WTC11 (cell line): ENCODE data around the gene CAPN1. TPM values are rescaled to one million over a fixed set of nuclear protein-coding genes. Genes with fewer than 3 reads are reported as not detected.

ENCODE experiments used
- ATAC-seq: fragments of 200-7000 bp; cut with Tn5 transposase; 2 replicates; pipeline ENCODE4 v1.10.0; 2021; ENCODE audit warnings: mild to moderate bottlenecking, moderate library complexity
- CTCF ChIA-PET: fragments of 300-600 bp; sonication (Branson Sonifier 250); formaldehyde crosslinking; loops from one replicate; lab custom pipeline; 2021; ENCODE audit warnings: antibody characterized with exemption; lab: Charles Lee
- POLR2A ChIA-PET: fragments of 350-600 bp; sonication (Branson Sonifier 250); formaldehyde crosslinking; loops from one replicate; lab custom pipeline; 2021; ENCODE audit warnings: antibody characterized with exemption; lab: Charles Lee
- DNase-seq: peaks from one replicate; pipeline ENCODE4 v3.0.0; 2021; ENCODE audit warnings: low spot score
- H3K27ac Mint-ChIP-seq: 2 replicates; pipeline ENCODE4 v1.8.0; 2021; ENCODE audit warnings: mixed read lengths
- H3K27me3 Mint-ChIP-seq: 2 replicates; pipeline ENCODE4 v1.8.0; 2021; ENCODE audit warnings: low read depth, mild to moderate bottlenecking, moderate library complexity, mixed read lengths
- H3K36me3 Mint-ChIP-seq: 2 replicates; pipeline ENCODE4 v1.8.0; 2021; ENCODE audit warnings: mixed read lengths
- H3K4me1 Mint-ChIP-seq: 2 replicates; pipeline ENCODE4 v1.8.0; 2022; ENCODE audit warnings: mixed read lengths
- H3K4me3 Mint-ChIP-seq: 2 replicates; pipeline ENCODE4 v1.8.0; 2021; ENCODE audit warnings: mild to moderate bottlenecking, moderate library complexity, mixed read lengths
- H3K9me3 Mint-ChIP-seq: 2 replicates; pipeline ENCODE4 v1.8.0; 2021; ENCODE audit warnings: mixed read lengths
- ATF1 ChIP-seq: sonication (generic); formaldehyde crosslinking; IDR thresholded peaks from 2 replicates; pipeline ENCODE4 v1.8.1; 2023; ENCODE audit warnings: mild to moderate bottlenecking, moderate library complexity, missing genetic modification reagents
- ELF4 ChIP-seq: sonication (generic); formaldehyde crosslinking; IDR thresholded peaks from 2 replicates; pipeline ENCODE4 v1.8.1; 2022; ENCODE audit warnings: low read depth, mild to moderate bottlenecking, moderate library complexity, missing genetic modification reagents
- ESRRA ChIP-seq: sonication (generic); formaldehyde crosslinking; IDR thresholded peaks from 2 replicates; pipeline ENCODE4 v1.8.1; 2022; ENCODE audit warnings: mild to moderate bottlenecking, missing genetic modification reagents, borderline replicate concordance
- MXD4 ChIP-seq: fragments of 250-450 bp; sonication (Bioruptor Pico); IDR thresholded peaks from 2 replicates; pipeline ENCODE4 v1.8.0; 2021; ENCODE audit warnings: mild to moderate bottlenecking, moderate library complexity, borderline replicate concordance
- NFYB ChIP-seq: sonication (generic); formaldehyde crosslinking; conservative IDR thresholded peaks from 2 replicates; pipeline ENCODE4 v1.8.0; 2022; ENCODE audit warnings: low read depth, missing genetic modification reagents
- SP1 ChIP-seq: sonication (generic); formaldehyde crosslinking; conservative IDR thresholded peaks from 2 replicates; pipeline ENCODE4 v1.8.1; 2022; ENCODE audit warnings: missing genetic modification reagents
- ZNF263 ChIP-seq: sonication (generic); formaldehyde crosslinking; IDR thresholded peaks from 2 replicates; pipeline ENCODE4 v1.8.1; 2022; ENCODE audit warnings: low read depth, mild to moderate bottlenecking, moderate library complexity, missing genetic modification reagents
- ZNF396 ChIP-seq: fragments of 250-450 bp; sonication (Bioruptor Pico); IDR thresholded peaks from 2 replicates; pipeline ENCODE4 v1.8.0; 2021; ENCODE audit warnings: mild to moderate bottlenecking, moderate library complexity, borderline replicate concordance
- total RNA-seq: library from RNA; stranded (reverse); gene quantifications from 3 replicates; pipeline ENCODE4 v1.2.3, GENCODE V29; 2021
- TF ChIP-seq, protein P1 (sequence below): fragments of 250-450 bp; sonication (Bioruptor Pico); IDR thresholded peaks from 2 replicates; pipeline ENCODE4 v1.9.0; 2021; ENCODE audit warnings: mild to moderate bottlenecking, borderline replicate concordance
- TF ChIP-seq, protein P2 (sequence below): fragments of 250-450 bp; sonication (Bioruptor Pico); IDR thresholded peaks from 2 replicates; pipeline ENCODE4 v1.9.0; 2021; ENCODE audit warnings: moderate library complexity, mild to moderate bottlenecking, inconsistent platforms, borderline replicate concordance
- TF ChIP-seq, protein P3 (sequence below): sonication (generic); formaldehyde crosslinking; IDR thresholded peaks from 2 replicates; pipeline ENCODE4 v1.8.1; 2022; ENCODE audit warnings: low read depth, missing genetic modification reagents, borderline replicate concordance
- TF ChIP-seq, protein P4 (sequence below): sonication (generic); formaldehyde crosslinking; IDR thresholded peaks from 2 replicates; pipeline ENCODE4 v1.8.0; 2023; ENCODE audit warnings: missing genetic modification reagents
- TF ChIP-seq, protein P5 (sequence below): sonication (generic); formaldehyde crosslinking; IDR thresholded peaks from 2 replicates; pipeline ENCODE4 v1.8.1; 2022; ENCODE audit warnings: missing genetic modification reagents, borderline replicate concordance
- TF ChIP-seq, protein P6 (sequence below): fragments of 250-450 bp; sonication (Bioruptor Pico); IDR thresholded peaks from 2 replicates; pipeline ENCODE4 v1.9.0; 2021; ENCODE audit warnings: mild to moderate bottlenecking

CAPN1 gene
- total RNA-seq, 1 experiment from 2014 or later, result 257 TPM

DNA sequence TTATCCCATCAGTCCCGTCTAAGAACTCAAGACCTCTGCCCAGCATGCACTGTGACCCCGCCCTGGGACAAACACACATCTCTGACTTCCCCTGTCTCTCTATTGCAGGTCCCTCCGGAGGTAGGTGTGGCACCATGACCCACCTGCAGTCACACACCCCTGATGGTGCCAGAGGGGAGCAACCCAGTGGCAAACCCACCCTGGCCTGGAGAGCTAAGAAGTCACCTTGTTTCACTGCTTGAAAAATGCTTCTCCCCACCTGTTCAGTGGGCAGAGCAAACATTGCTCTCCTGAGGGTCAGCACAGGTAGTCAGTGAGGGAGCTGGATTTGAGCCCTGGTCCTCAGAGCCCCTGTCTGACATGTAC, 23.9 kb downstream of the CAPN1 start (continued):
- no peak for TF ChIP-seq SP1

DNA sequence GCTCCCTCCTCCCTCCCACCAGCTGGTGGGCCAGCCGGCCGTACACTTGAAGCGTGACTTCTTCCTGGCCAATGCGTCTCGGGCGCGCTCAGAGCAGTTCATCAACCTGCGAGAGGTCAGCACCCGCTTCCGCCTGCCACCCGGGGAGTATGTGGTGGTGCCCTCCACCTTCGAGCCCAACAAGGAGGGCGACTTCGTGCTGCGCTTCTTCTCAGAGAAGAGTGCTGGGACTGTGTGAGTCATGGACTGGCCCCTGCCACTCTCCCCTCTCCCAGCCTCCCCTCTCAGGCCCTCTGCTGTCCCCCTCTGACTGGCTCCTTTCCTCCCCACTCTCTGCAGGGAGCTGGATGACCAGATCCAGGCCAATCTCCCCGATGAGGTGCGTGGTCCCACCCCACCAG, 24.7 kb downstream of the CAPN1 start:
- H3K4me3 Mint-ChIP-seq, result no peak overlapping the region
- H3K9me3 Mint-ChIP-seq, result no peaks in the 10 kb centered on the region
- CTCF ChIA-PET, result interaction anchor here (0.7 to 6.3 kb wide), 6 partner anchors 7 to 67 kb away, joined by 3 to 82 read pairs (median 4); partner anchors contain the start of gene CAPN1
- H3K27me3 Mint-ChIP-seq, result no peaks in the 10 kb centered on the region
- H3K4me1 Mint-ChIP-seq, result peaks cover 19% of the 10 kb centered on the region
- H3K27ac Mint-ChIP-seq, result 0 out of 2 replicates have a peak overlapping the region, but pooled peaks have one; percentile 65
- no peak for DNase-seq
- ATAC-seq, result no peak
- H3K36me3 Mint-ChIP-seq, result peaks cover 41% of the 10 kb centered on the region
- POLR2A ChIA-PET, result no interaction called here
- TF ChIP-seq ZNF396 (CRISPR knock-in tag), result no peak
- no peak for TF ChIP-seq ATF1 (CRISPR knock-in tag)

DNA sequence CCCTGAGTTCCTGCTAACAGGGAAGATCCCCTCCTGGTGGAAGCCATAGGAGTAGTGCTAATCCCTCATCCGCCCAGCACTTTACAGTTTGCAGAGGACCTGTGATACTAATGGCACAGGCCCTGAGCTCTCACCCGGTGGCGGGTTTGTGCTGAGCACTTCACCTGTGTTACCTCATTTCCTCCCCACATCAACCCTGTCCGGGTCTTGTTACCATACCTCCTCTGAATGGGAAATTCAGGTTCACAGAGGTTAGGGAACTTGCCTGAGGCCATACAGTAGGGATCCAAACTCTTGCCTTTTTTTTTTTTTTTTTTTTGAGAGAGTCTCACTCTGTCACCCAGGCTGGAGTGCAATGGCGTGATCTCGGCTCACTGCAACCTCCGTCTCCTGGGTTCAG, 25.2 kb downstream of the CAPN1 start:
- ATAC-seq (no peak), DNase-seq (no peak)
- TF ChIP-seq, protein P1, sequence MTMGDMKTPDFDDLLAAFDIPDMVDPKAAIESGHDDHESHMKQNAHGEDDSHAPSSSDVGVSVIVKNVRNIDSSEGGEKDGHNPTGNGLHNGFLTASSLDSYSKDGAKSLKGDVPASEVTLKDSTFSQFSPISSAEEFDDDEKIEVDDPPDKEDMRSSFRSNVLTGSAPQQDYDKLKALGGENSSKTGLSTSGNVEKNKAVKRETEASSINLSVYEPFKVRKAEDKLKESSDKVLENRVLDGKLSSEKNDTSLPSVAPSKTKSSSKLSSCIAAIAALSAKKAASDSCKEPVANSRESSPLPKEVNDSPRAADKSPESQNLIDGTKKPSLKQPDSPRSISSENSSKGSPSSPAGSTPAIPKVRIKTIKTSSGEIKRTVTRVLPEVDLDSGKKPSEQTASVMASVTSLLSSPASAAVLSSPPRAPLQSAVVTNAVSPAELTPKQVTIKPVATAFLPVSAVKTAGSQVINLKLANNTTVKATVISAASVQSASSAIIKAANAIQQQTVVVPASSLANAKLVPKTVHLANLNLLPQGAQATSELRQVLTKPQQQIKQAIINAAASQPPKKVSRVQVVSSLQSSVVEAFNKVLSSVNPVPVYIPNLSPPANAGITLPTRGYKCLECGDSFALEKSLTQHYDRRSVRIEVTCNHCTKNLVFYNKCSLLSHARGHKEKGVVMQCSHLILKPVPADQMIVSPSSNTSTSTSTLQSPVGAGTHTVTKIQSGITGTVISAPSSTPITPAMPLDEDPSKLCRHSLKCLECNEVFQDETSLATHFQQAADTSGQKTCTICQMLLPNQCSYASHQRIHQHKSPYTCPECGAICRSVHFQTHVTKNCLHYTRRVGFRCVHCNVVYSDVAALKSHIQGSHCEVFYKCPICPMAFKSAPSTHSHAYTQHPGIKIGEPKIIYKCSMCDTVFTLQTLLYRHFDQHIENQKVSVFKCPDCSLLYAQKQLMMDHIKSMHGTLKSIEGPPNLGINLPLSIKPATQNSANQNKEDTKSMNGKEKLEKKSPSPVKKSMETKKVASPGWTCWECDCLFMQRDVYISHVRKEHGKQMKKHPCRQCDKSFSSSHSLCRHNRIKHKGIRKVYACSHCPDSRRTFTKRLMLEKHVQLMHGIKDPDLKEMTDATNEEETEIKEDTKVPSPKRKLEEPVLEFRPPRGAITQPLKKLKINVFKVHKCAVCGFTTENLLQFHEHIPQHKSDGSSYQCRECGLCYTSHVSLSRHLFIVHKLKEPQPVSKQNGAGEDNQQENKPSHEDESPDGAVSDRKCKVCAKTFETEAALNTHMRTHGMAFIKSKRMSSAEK, result no peak
- no peak for TF ChIP-seq NFYB (CRISPR knock-in tag)
- TF ChIP-seq, protein P2, sequence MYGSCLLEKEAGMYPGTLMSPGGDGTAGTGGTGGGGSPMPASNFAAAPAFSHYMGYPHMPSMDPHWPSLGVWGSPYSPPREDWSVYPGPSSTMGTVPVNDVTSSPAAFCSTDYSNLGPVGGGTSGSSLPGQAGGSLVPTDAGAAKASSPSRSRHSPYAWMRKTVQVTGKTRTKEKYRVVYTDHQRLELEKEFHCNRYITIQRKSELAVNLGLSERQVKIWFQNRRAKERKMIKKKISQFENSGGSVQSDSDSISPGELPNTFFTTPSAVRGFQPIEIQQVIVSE (CRISPR knock-in tag), result no peak
- no peak for TF ChIP-seq ESRRA (CRISPR knock-in tag)
- no peak for TF ChIP-seq ZNF263 (CRISPR knock-in tag)
- TF ChIP-seq, protein P3, sequence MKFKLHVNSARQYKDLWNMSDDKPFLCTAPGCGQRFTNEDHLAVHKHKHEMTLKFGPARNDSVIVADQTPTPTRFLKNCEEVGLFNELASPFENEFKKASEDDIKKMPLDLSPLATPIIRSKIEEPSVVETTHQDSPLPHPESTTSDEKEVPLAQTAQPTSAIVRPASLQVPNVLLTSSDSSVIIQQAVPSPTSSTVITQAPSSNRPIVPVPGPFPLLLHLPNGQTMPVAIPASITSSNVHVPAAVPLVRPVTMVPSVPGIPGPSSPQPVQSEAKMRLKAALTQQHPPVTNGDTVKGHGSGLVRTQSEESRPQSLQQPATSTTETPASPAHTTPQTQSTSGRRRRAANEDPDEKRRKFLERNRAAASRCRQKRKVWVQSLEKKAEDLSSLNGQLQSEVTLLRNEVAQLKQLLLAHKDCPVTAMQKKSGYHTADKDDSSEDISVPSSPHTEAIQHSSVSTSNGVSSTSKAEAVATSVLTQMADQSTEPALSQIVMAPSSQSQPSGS (CRISPR knock-in tag), result no peak
- TF ChIP-seq, protein P4, sequence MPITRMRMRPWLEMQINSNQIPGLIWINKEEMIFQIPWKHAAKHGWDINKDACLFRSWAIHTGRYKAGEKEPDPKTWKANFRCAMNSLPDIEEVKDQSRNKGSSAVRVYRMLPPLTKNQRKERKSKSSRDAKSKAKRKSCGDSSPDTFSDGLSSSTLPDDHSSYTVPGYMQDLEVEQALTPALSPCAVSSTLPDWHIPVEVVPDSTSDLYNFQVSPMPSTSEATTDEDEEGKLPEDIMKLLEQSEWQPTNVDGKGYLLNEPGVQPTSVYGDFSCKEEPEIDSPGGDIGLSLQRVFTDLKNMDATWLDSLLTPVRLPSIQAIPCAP (CRISPR knock-in tag), result no peak
- CTCF ChIA-PET, result interaction anchor here (0.7 to 6.3 kb wide), 7 partner anchors 7 to 66 kb away, joined by 3 to 82 read pairs (median 4); partner anchors contain the start of gene CAPN1
- H3K27me3 Mint-ChIP-seq, result no peaks in the 10 kb centered on the region
- POLR2A ChIA-PET, result interaction anchor here (0.7 kb wide), 1 partner anchor 24 kb away, joined by 4 read pairs; no protein-coding TSS in a partner anchor
- peaks cover 41% of the 10 kb centered on the region for H3K36me3 Mint-ChIP-seq
- no peaks in the 10 kb centered on the region for H3K9me3 Mint-ChIP-seq
- H3K4me3 Mint-ChIP-seq, result no peak overlapping the region
- peaks cover 19% of the 10 kb centered on the region for H3K4me1 Mint-ChIP-seq
- H3K27ac Mint-ChIP-seq, result peak overlapping the region; percentile 65; the same call in 1 of the 2 replicates

DNA sequence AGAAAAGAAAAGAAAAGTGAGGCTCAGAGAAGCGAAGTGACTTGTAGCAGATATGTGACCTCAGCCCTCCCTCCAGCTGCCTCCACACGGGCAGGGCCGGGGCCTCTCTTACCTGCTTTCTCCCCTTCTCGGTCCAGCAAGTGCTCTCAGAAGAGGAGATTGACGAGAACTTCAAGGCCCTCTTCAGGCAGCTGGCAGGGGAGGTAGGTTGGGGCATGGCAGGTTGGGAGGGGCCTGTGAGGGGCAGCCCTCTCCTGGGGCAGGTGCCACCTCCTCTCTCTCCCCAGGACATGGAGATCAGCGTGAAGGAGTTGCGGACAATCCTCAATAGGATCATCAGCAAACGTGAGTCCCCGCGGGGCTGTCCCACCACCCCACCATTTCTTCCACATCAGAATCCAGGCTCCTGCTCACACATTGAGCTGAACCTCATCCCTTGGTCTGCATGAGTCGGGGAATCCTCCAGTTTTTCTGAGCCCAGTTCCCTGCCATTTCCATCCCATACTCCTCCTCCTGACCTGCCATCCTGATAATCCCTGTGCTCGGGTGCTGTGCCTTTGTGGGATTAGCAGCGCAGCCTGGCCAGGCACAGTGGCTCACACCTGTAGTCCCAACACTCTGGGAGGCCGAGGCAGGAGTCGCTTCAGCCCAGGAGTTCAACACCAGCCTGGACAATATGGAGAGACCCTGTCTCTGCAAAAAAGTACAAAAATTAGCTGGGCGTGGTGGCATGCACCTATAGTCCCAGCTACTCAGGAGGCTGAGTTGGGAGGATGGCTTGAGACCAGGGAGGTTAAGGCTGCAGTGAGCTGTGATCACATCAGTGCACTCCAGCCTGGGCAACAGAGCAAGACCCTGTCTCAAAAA, 26.4 kb downstream of the CAPN1 start:
- Mint-ChIP-seq H3K27ac (0 out of 2 replicates have a peak overlapping the region, but pooled peaks have one; percentile 63), H3K36me3 (peaks cover 39% of the 10 kb centered on the region), H3K27me3 (no peaks in the 10 kb centered on the region), H3K9me3 (no peaks in the 10 kb centered on the region), H3K4me3 (no peak overlapping the region), H3K4me1 (peaks cover 31% of the 10 kb centered on the region)
- POLR2A ChIA-PET, result no interaction called here
- DNase-seq (no peak), ATAC-seq (no peak)
- CTCF ChIA-PET, result interaction anchor here (1.0 to 6.3 kb wide), 2 partner anchors 39 to 43 kb away, joined by 3 to 82 read pairs; no protein-coding TSS in a partner anchor
- TF ChIP-seq, protein P5, sequence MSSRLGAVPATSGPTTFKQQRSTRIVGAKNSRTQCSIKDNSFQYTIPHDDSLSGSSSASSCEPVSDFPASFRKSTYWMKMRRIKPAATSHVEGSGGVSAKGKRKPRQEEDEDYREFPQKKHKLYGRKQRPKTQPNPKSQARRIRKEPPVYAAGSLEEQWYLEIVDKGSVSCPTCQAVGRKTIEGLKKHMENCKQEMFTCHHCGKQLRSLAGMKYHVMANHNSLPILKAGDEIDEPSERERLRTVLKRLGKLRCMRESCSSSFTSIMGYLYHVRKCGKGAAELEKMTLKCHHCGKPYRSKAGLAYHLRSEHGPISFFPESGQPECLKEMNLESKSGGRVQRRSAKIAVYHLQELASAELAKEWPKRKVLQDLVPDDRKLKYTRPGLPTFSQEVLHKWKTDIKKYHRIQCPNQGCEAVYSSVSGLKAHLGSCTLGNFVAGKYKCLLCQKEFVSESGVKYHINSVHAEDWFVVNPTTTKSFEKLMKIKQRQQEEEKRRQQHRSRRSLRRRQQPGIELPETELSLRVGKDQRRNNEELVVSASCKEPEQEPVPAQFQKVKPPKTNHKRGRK (CRISPR knock-in tag), result no peak
- TF ChIP-seq ELF4 (CRISPR knock-in tag) (no peak), MXD4 (CRISPR knock-in tag) (no peak)
- TF ChIP-seq, protein P6, sequence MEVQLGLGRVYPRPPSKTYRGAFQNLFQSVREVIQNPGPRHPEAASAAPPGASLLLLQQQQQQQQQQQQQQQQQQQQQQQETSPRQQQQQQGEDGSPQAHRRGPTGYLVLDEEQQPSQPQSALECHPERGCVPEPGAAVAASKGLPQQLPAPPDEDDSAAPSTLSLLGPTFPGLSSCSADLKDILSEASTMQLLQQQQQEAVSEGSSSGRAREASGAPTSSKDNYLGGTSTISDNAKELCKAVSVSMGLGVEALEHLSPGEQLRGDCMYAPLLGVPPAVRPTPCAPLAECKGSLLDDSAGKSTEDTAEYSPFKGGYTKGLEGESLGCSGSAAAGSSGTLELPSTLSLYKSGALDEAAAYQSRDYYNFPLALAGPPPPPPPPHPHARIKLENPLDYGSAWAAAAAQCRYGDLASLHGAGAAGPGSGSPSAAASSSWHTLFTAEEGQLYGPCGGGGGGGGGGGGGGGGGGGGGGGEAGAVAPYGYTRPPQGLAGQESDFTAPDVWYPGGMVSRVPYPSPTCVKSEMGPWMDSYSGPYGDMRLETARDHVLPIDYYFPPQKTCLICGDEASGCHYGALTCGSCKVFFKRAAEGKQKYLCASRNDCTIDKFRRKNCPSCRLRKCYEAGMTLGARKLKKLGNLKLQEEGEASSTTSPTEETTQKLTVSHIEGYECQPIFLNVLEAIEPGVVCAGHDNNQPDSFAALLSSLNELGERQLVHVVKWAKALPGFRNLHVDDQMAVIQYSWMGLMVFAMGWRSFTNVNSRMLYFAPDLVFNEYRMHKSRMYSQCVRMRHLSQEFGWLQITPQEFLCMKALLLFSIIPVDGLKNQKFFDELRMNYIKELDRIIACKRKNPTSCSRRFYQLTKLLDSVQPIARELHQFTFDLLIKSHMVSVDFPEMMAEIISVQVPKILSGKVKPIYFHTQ (CRISPR knock-in tag), result no peak
